Jurkat, Clone E6-1 (cell line): Measurements from ENCODE around the gene MCM7.
A peak's percentile ranks its signal among the peaks of the same experiment; 100 is the strongest.

Source experiments
- DNase-seq: peaks from one replicate; pipeline ENCODE4 v3.0.0-alpha.2; 2011; ENCODE audit warnings: low read depth, low spot score
- H3K4me3 ChIP-seq: 2 replicates; pipeline ENCODE4 v1.5.1; 2011; ENCODE audit warnings: mild to moderate bottlenecking, low read length, control low read depth, moderate library complexity

The MCM7 gene

DNA sequence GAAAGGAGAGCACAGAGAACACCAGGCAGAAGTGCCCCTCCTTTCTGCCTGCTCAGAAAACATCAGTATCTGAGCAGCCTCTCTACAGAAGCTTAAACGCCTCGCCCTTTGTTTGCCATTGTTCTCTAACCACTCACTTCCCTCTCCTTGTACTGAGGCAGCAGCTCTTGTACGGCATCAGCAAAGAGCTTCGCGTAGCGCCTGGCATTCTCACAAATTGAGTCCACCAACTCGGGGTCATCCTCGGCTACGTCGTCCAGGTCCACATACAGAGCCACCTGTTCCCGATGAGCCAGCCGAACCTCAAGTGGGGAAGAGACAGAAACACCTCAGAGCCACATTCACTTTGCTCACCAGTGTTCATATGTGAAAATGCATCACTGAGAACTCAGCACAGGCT lies 1.7 kb downstream of the MCM7 start:
- peak overlapping the region; percentile 96 for H3K4me3 ChIP-seq
- DNase-seq: no peak

DNA sequence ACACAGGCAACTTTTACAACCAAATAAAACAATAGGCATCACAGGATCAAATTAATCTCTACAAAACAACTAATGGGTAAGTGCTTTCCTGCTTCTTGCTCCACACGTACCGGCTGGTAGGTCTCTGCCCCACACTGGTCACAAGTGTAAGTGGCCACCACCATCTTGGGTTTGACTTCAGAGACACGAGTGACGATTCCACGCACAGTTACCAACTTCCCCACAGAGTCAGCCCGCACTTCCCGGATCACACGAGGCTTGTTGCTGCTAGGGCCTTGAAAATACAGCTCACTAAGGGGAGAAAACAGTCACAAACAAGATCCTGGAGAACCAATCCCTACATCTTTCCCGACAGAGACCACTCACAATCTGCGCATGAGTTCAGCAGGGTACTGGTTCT lies 2.3 kb downstream of the MCM7 start:
- no peak overlapping the region for H3K4me3 ChIP-seq
- no peak for DNase-seq

DNA sequence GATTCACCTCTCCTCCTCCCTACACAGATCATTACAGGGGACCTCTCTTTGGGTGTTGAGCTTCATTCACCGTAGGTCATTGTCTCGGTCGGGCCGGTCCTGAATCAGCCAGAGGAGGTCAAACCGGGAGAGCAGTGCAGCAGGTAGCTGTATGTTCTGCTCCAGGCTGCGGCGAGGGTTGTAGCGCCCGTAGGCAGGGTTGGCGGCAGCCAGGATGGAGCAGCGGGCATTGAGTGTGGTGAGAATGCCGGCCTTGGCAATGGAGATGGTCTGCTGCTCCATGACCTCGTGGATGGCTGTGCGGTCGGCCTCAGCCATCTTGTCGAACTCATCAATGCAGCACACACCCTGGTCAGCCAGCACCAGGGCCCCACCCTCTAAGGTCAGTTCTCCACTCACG lies 5.5 kb downstream of the MCM7 start:
- H3K4me3 ChIP-seq: no peak overlapping the region
- no peak for DNase-seq

DNA sequence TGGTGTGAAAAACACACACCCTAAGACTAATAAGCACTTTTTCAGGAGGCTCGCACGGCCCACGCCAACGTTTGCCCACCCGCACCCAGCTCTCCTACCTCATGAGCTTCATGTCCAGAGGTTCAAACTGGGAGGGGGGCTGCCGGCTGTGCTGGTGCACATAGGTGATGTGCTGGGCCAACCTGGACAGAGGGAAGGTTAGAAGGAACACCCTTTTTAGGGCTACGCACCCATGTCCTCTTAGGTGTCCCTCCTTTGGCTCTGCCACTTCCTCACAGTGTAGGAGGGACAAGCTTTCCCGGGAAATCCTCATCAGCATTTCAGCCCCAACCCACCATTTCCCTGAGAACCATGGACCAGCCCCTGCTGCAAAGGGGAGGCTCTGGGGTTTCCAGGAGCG lies 5.9 kb downstream of the MCM7 start:
- H3K4me3 ChIP-seq: no peak overlapping the region
- DNase-seq: no peak

DNA sequence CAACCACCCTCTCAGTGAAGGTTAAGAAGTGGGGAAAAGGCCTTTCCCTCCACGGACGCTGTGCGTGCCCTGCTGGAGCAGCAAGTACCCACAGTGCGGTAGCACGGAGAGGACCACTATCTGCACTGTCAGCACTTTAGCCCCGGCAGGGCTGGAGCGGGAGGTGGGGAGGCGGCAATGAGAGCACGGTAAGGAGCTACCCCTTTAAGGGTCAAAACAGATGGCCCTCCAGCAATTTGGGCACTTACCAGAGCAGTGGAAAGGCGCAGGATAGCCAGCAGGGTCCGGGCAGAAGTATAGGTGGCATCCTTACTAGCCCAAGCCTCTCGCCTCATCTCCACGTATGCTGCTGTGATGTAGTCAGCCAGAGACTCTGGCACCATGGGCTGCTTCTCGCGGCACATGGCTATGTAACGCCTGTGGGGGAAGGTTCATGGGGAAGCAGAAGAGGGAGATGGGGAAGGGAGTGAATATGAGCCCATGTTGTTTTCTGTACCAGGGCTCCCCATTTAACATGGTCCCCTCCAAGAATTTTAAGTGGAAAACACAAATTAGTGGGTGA lies 7.2 kb downstream of the MCM7 start:
- no peak for DNase-seq
- no peak overlapping the region for H3K4me3 ChIP-seq

DNA sequence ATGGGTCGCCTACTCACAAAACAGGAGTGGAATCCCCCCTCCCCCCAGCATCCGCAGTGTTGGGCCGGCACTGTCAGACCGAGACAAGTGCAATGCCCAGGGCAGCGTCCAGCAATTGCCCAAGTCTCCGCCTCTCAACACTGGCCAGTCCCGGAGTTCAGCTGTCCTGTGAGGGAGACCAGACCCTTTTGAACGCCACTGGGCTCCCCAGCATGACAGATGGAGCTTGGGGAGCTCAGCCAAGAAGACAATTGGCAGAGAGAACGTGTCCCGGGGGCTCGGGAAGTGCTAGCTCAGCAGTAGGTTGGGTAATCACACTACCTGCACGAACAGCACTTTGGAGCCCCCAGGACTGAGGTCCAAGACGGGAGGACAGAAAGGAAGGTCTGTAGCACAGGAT lies 7.7 kb downstream of the MCM7 start:
- no peak overlapping the region for H3K4me3 ChIP-seq
- DNase-seq: no peak

DNA sequence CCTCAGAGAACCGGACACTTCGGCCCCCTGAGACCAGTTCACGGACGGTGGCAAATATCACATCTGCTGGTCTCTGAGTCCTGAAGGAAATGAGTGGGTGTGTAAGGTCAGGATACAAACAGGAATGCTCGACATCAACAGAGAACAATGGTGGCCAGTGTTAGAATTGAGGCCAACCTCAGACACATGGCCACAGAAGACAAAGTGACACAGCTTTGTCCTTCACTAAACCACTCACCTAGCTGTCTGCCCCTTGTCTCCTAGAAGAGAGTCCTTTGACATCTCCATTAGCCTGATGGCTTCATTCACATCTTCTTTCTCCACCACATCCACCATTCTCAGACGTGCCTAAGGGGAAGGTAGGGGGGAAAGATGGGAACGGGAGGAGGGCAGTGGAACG lies 8.1 kb downstream of the MCM7 start:
- no peak for DNase-seq
- no peak overlapping the region for H3K4me3 ChIP-seq

DNA sequence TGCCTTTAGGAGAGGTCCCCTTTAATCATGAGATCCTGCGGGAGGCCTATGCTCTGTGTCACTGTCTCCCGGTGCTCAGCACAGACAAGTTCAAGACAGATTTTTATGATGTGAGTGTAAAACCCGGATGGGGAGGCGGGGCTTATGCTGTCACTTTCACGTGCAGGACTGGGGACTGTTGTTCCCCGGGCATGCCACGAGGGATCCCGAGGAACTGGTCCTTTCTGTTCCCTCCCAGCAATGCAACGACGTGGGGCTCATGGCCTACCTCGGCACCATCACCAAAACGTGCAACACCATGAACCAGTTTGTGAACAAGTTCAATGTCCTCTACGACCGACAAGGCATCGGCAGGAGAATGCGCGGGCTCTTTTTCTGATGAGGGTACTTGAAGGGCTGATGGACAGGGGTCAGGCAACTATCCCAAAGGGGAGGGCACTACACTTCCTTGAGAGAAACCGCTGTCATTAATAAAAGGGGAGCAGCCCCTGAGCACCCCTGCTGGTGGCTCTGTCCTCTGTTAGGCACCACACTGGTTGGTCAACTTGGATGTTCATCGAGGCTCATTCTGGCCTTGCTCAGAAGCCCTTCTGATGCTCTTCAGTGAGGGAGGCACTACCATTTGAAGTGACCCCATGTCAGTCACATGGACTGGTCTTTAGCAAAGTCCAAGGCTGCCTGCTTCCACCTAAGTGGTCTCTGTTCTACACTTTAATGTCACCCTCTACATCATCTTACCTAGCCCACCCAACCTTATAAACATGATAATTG lies 9.6 kb downstream of the MCM7 start:
- no peak for DNase-seq
- H3K4me3 ChIP-seq: no peak overlapping the region

DNA sequence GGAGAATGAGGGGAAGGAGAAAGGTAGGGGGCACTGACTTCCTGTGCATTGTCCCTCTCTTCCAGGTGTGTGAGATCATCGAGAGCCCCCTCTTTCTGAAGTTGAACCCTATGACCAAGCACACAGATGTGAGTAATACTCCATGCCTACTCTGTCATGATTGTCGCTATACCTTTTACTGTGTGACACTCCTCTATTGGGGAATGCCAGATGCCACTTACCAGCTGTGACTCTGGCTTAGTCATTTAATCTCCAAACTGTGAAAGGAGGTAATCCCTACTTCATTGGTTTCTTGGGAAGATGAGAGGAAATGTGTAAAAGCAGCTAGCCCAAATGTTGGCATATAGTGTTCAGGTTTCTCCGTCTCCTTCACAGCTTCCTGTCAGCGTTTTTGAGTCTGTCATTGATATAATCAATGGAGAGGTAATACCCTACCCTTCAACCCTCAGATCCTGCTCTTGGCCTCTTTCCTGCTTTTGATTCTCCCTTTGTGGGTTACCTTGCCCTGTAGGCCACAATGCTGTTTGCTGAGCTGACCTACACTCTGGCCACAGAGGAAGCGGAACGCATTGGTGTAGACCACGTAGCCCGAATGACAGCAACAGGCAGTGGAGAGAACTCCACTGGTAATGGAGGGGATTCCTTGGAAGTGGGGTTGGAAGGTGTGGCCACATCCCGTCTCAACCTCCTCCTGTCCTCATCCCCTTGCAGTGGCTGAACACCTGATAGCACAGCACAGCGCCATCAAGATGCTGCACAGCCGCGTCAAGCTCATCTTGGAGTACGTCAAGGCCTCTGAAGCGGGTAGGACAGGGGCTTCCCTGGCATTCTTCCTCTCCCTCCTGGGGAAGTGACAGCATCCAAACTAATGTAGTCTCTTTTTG lies 10.4 kb downstream of the MCM7 start:
- no peak for DNase-seq
- no peak overlapping the region for H3K4me3 ChIP-seq

DNA sequence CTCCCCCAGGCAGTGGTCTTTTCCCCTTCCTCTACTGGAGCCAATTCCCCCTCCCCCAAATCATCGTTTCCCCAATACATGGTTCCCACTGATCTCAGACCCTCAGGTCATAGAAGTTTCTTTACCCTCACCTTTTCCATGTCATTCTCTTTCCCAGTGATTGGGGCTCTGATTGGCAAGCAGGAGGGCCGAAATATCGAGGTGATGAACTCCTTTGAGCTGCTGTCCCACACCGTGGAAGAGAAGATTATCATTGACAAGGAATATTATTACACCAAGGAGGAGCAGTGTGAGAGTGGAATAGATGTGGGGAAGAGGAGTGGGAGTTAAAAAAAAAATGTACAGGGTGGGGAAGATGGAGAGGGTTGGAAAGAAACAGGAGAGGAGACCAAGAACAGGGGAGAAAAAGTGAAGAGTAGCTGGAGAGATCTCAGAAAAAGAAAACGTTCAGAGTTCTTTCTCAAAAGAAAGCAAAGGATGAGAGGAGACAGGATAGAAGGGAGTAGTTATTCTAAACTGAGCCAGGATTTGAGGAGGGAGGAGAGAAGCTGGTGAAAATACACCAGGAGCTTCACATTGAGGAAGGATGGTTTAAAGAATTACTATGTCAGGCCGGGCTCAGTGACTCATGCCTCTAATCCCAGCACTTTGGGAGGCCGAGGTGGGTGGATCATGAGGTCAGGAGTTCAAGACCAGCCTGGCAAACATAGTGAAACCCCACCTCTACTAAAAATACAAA lies 11.6 kb downstream of the MCM7 start:
- peak overlapping the region; percentile 95 for H3K4me3 ChIP-seq
- DNase-seq: no peak

DNA sequence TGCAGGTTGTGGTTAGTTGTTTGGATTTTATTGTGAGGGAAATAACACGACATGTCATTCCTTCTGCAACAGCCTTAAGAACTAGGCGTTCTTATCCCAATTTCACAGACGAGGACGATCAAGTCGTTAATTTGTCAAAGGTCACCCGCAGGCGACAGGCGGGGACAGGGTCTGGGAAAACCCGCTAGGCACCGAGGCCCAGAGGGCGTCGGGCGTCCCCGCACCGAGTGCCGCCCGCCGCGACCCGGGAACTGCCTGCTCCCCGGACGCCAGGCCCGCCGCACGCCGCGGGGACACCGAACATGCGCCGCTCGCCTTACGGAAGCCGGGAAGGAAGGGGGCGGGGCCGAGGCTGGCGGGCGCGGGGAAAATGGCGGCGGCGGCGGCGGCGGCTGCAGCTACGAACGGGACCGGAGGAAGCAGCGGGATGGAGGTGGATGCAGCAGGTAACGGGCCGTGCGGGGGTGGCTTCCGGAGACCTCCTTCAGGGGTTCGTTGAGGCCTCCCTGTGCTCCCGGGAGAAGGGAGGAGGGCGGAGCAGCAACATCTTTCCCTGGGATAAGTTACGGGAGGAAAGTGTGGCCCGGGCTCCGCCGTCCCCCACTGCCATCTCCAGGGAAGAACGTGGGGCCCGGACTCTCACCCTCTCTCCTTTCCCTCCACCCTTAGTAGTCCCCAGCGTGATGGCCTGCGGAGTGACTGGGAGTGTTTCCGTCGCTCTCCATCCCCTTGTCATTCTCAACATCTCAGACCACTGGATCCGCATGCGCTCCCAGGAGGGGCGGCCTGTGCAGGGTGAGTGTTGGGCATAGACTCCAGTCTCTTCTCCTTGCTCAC lies 12.4 kb downstream of the MCM7 start, which contains the start of gene COPS6:
Gene COPS6 (plus strand): TSS at position 349 of the 837 bp plus-strand sequence. CDS start 22 bp downstream, at position 371.
- H3K4me3 ChIP-seq: peak within 1 kb of the TSS; percentile 95
- peak; percentile 52 for DNase-seq

DNA sequence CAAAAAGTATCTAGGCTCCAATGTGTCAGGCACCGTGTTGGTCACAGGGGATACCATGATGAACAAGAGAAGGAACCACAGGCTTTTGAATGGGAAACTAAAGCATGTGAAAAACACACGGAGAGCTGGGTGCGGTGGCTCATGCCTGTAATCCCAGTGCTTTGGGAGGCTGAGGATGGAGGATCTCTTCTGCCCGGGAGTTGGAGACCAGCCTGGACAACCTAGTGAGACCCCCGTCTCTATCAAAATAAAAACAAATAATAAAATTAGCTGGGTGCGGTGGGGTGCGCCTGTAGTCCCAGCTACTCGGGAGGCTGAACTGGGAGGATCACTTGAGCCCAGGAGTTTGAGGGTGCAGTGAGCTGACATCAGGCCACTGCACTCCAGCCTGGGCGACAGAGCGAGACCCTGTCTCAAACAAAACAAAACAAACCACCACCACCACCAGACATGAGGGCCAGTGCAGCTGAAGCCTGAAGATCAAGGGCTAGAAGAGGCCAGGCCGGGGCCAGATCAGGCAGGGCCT lies 13.0 kb downstream of the MCM7 start:
- H3K4me3 ChIP-seq: peak overlapping the region; percentile 95
- no peak for DNase-seq

DNA sequence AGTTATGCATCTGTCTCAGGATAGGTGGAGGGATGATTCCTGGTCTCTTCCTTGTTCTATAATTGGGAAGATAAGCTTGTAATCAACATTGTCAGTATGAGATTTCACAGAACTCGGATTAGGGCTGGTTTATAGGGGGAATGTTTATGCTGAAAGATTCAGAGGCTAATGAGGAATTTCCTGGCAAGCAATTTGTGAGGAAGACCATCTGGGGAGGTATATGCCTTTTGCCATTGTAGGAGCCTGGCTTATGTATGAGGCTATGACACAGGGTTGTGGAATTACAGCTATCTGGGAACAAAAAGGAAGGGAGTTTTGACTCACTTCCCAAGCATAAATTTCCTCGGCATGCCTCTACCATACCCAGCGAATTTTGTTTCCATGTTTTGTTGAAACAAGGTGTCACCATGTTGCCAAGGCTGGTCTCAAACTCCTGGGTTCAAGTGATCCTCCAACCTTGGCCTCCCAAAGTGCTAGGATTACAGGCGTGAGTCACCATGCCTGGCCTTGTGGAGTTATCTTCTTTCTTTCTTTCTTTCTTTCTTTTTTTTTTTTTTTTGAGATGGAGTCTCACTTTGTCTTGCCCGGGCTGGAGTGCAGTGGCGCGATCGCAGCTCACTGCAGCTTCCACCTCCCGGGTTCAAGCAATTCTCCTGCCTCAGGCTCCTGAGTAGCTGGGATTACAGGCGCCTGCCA lies 14.0 kb downstream of the MCM7 start:
- no peak for DNase-seq
- no peak overlapping the region for H3K4me3 ChIP-seq

DNA sequence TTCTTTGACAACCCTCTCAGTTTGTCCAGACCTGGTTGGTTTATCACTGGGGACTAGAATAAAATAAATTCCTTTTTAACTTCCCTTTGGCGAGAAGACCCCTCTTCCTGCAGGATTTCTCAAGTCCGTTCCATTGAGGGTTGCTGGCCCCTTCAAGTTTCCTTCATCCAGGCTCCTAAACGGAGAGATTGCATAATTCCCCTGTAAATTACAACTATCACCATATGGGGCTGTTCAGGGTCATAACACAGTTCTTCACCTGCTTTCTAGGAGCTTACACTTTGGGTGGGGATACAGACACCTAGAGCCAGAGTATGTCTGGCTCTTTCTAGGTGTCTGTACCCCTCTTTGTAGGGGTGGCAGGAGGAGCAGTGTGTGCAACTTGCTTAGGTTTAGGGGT lies 15.7 kb downstream of the MCM7 start:
- H3K4me3 ChIP-seq: no peak overlapping the region
- DNase-seq: no peak

DNA sequence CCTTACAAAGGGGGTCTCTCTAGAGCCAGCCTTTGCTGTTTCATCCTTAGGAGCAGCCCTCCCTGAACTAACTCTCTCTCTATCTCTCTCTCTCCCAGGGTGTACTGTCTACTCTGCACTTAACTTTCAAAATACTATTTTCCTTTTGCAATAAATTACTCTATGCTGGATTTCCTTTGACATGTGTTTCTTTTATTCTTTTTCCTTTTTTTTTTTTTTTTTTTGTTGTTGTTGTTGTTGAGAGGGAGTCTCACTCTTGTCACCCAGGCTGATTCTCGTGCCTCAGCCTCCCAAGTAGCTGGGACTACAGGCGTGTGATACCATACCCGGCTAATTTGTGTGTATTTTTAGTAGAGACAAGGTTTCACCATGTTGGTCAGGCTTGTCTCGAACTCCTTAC lies 18.2 kb downstream of the MCM7 start:
- no peak for DNase-seq
- H3K4me3 ChIP-seq: no peak overlapping the region

DNA sequence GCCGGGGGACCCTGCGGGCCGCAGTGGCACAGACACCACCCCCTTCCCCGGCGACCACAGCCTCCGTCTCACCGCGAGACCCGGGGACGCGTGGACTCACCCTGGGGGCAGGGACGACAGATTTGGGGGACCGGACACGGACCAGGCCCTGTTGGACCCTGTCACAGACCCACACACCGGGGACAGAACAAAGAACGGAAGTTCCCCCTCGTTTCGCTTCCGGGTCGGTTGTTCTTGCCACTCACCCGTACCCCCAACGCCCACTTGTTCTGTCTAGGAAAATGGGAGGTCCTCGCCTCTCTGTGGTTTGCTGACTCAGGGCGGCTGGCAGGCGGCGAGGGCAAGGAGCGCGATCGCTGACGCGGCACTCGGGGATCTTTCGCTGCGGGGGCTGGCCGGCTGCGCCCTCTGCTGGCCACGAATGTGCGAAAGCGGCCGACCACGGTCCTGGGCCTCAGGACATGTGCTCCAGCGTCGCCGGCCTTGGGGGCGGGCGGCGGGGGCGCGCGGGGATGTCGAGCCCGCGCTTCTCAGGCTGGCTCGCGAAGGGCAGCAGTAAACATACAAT lies 19.6 kb downstream of the MCM7 start, which contains the start of gene ZNF3:
Gene ZNF3 (minus strand): TSS at position 189 of the 568 bp plus-strand sequence. CDS start 4,366 bp downstream, outside the sequence.
- peak within 1 kb of the TSS; percentile 99 for H3K4me3 ChIP-seq
- DNase-seq: peak; percentile 98

DNA sequence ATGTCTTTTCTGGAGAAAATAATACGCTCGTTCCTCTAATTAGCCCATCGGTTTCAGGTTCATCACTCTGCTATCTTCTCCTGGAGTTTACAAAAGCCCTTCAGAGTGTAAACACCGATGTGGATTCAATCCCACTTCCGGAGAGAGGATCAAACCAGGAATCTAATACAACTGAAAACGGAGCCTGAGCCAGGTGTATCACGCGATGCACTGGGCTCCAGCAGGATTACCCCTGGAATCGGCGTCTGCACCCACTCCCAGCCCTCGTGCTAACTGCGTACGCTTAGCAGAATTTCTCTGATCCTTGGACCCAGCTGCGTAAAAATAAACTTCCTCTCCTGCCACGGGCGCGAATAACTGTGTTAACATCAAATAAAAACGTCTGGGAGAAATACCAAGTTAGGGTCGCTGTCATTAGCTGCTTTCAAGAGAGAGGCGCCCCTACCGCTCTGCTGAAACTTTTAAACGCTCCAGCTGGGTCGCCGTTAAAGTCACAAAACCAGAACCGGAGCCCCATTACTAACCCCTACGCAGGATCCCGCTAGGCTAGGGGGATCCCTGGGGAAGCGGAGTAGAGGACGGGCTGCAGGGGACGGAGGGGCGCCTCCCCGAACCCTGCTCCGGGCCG lies 20.2 kb downstream of the MCM7 start:
- peak overlapping the region; percentile 99 for H3K4me3 ChIP-seq

More for the DNA sequence above, 20.2 kb downstream of the MCM7 start:
- no peak for DNase-seq
